ENCODE measurements around the gene RSAD1. TPM values are rescaled to one million over a fixed set of nuclear protein-coding genes. Genes with fewer than 3 reads are reported as not detected.

Gene RSAD1
- total RNA-seq, 2 experiments from 2014 or later: 42.7 to 43.5 TPM

- ATAC-seq (ENCODE audit: low read depth): no peak
- POLR2A ChIA-PET: interaction anchor here (0.9 kb wide), 1 partner anchor 52 kb away, joined by 3 read pairs; no protein-coding TSS in a partner anchor
- no peaks in the 10 kb centered on the region for H3K9me3 Mint-ChIP-seq
These were observed 52.9 kb downstream of the RSAD1 start for GRCh38 chr17:50531428-50532025.

GRCh38 chr17:50532452-50533024, 53.9 kb downstream of the RSAD1 start, which contains the start of gene EPN3:
Gene EPN3 (plus strand): TSS chr17:50532735. CDS start chr17:50536557, 3,822 bp downstream.
- no peak within 1 kb of the TSS for H3K4me3 Mint-ChIP-seq
- POLR2A ChIA-PET: no interaction called here
- H3K9me3 Mint-ChIP-seq: no peaks in the 10 kb centered on the region
- H3K4me1 Mint-ChIP-seq: peaks cover 10% of the 10 kb centered on the region
- H3K27me3 Mint-ChIP-seq: peaks cover 59% of the 10 kb centered on the region
- no peak within 1 kb of the TSS for H3K27ac Mint-ChIP-seq
- H3K36me3 Mint-ChIP-seq: no peaks in the 10 kb centered on the region
- ATAC-seq (ENCODE audit: low read depth) (peak; percentile 51), DNase-seq (no peak)

More at GRCh38 chr17:50531428-50532025, 52.9 kb downstream of the RSAD1 start:
- no peak overlapping the region for H3K4me3 Mint-ChIP-seq
- no peaks in the 10 kb centered on the region for H3K36me3 Mint-ChIP-seq
- no peak overlapping the region for H3K27ac Mint-ChIP-seq
- peaks cover 59% of the 10 kb centered on the region for H3K27me3 Mint-ChIP-seq
- no peak for DNase-seq
- H3K4me1 Mint-ChIP-seq: peaks cover 10% of the 10 kb centered on the region

DNA sequence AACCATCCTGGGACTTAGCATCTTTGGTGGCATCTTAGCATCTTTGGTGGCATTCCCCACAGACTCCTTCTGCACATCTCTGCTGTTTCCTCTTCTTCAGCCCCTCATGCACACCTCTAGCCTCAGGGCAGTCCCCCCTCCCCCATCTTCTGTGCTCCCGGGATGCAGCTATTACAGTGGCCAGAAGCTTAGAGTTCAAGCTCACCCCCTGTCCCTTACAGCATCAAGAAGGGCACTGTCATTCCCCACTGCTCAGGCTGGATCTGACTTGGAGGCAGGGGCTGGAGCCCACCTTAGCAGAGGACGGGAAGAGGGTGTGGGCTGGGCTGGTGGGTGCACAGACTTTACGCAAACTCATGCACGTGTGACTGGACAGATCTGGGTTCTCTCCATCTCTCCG, 54.5 kb downstream of the RSAD1 start:
- Mint-ChIP-seq H3K27me3 (peaks cover 59% of the 10 kb centered on the region), H3K4me3 (no peak overlapping the region)
- no peak for DNase-seq

GRCh38 chr17:50533720-50534148, 55.1 kb downstream of the RSAD1 start:
- POLR2A ChIA-PET: no interaction called here
- no peaks in the 10 kb centered on the region for H3K36me3 Mint-ChIP-seq
- no peak overlapping the region for H3K27ac Mint-ChIP-seq
- H3K9me3 Mint-ChIP-seq: no peaks in the 10 kb centered on the region
- H3K4me1 Mint-ChIP-seq: peaks cover 10% of the 10 kb centered on the region
- no peak overlapping the region for H3K4me3 Mint-ChIP-seq
- ATAC-seq (ENCODE audit: low read depth) (no peak), DNase-seq (no peak)
- H3K27me3 Mint-ChIP-seq: peaks cover 55% of the 10 kb centered on the region

More for the DNA sequence above, 54.5 kb downstream of the RSAD1 start:
- Mint-ChIP-seq H3K9me3 (no peaks in the 10 kb centered on the region), H3K36me3 (no peaks in the 10 kb centered on the region), H3K27ac (no peak overlapping the region), H3K4me1 (peaks cover 10% of the 10 kb centered on the region)
- ATAC-seq (ENCODE audit: low read depth): no peak
- POLR2A ChIA-PET: no interaction called here

GRCh38 chr17:50534222-50534978, 55.7 kb downstream of the RSAD1 start:
- peaks cover 10% of the 10 kb centered on the region for H3K4me1 Mint-ChIP-seq
- no peaks in the 10 kb centered on the region for H3K9me3 Mint-ChIP-seq
- POLR2A ChIA-PET: no interaction called here
- H3K27ac Mint-ChIP-seq: no peak overlapping the region
- DNase-seq (no peak), ATAC-seq (ENCODE audit: low read depth) (peak; percentile 40)
- peaks cover 52% of the 10 kb centered on the region for H3K27me3 Mint-ChIP-seq
- H3K36me3 Mint-ChIP-seq: no peaks in the 10 kb centered on the region
- H3K4me3 Mint-ChIP-seq: no peak overlapping the region

GRCh38 chr17:50534979-50535326, 56.3 kb downstream of the RSAD1 start:
- Mint-ChIP-seq H3K27me3 (peaks cover 49% of the 10 kb centered on the region), H3K4me3 (no peak overlapping the region), H3K27ac (no peak overlapping the region), H3K36me3 (no peaks in the 10 kb centered on the region), H3K4me1 (peaks cover 12% of the 10 kb centered on the region), H3K9me3 (no peaks in the 10 kb centered on the region)
- POLR2A ChIA-PET: no interaction called here
- DNase-seq: no peak
- ATAC-seq (ENCODE audit: low read depth): no peak

DNA sequence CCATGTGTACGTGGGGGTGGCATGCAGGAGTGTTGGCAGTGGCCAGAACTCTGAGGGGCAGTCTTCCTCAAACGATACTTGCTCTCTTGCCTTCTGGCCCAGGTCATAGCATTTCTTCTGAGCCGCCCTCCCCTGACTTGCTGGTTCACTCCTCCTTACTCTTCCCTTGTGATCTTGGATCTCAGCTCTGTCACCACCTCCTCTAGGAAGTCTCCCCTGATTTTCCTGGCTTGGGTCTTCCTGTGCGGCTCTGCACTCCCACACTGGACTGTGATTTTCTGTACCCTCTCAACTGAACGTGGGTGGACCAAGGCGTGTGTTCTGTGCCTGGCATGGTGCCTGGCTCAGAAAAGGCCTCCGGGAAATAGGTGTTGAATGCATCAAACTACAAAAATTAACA, 56.7 kb downstream of the RSAD1 start:
- no peaks in the 10 kb centered on the region for H3K9me3 Mint-ChIP-seq
- H3K4me1 Mint-ChIP-seq: peaks cover 15% of the 10 kb centered on the region
- DNase-seq (no peak), ATAC-seq (ENCODE audit: low read depth) (no peak)
- no peak overlapping the region for H3K27ac Mint-ChIP-seq
- peaks cover 49% of the 10 kb centered on the region for H3K27me3 Mint-ChIP-seq
- H3K4me3 Mint-ChIP-seq: no peak overlapping the region
- POLR2A ChIA-PET: no interaction called here
- H3K36me3 Mint-ChIP-seq: no peaks in the 10 kb centered on the region

Other genes starting within 250 kb of the RSAD1 start
- not detected for gene TMEM92, start 204.4 kb upstream of the RSAD1 start, total RNA-seq
- gene XYLT2, start 132.7 kb upstream of the RSAD1 start, total RNA-seq: 10 to 100 TPM; 29.0 to 31.9 TPM
- 10 to 100 TPM; 49.6 to 51.0 TPM for gene MRPL27, start 105.7 kb upstream of the RSAD1 start, total RNA-seq
- gene EME1, start 105.6 kb upstream of the RSAD1 start, total RNA-seq: 10 to 100 TPM; 27.3 to 28.8 TPM
- gene LRRC59, start 81.3 kb upstream of the RSAD1 start, total RNA-seq: 10 to 100 TPM; 45.0 to 47.1 TPM
- 10 to 100 TPM; 42.1 to 45.0 TPM for gene ACSF2, start 52.6 kb upstream of the RSAD1 start, total RNA-seq
- not detected for gene CHAD, start 10.0 kb upstream of the RSAD1 start, total RNA-seq
- gene MYCBPAP, start 29.6 kb downstream of the RSAD1 start, total RNA-seq: 1 to 10 TPM; 4.0 to 4.4 TPM
- not detected for gene EPN3, start 53.9 kb downstream of the RSAD1 start, total RNA-seq
- 10 to 100 TPM; 31.3 to 33.1 TPM for gene SPATA20, start 68.3 kb downstream of the RSAD1 start, total RNA-seq
- gene CACNA1G, start 81.9 kb downstream of the RSAD1 start, total RNA-seq: under 1 TPM in 1 of 2 experiments, not detected in 1; 0.11 TPM
- gene ABCC3, start 156.0 kb downstream of the RSAD1 start, total RNA-seq: 1 to 10 TPM in 1 of 2 experiments, under 1 TPM in 1; 0.77 to 1.4 TPM
- gene ANKRD40, start 229.1 kb downstream of the RSAD1 start, total RNA-seq: 10 to 100 TPM; 30.3 to 31.4 TPM
- gene LUC7L3, start 240.7 kb downstream of the RSAD1 start, total RNA-seq: 100 to 1,000 TPM; 184 to 200 TPM

All from activated naive CD8-positive, alpha-beta T cell treated with anti-CD3 and anti-CD28 coated beads, Interleukin-2, amount 10 ng/mL, durations not matched to agents 7 days and 5 days (primary cell).